ENCODE measurements around the gene ZFAND3. TPM values are rescaled to one million over a fixed set of nuclear protein-coding genes. Genes with fewer than 3 reads are reported as not detected.

Gene ZFAND3
- polyA plus RNA-seq, 1 of the 3 experiments (the other 2 are of a cell fraction): 16.7 TPM

- no peak for TF ChIP-seq CTCF (IDR thresholded peaks at IDR 0.05)
- TF ChIP-seq FOSL2 (IDR thresholded peaks at IDR 0.05; ENCODE audit: borderline replicate concordance, low read depth): no peak
- no peak for TF ChIP-seq EP300 (IDR thresholded peaks at IDR 0.05; ENCODE audit: borderline replicate concordance in 1 of 2, low read depth in 1 of 2, low read length in 1 of 2)
These were observed 16.4 kb downstream of the ZFAND3 start (continued) for GRCh38 chr6:37835923-37836322.

GRCh38 chr6:37838219-37838921, 18.8 kb downstream of the ZFAND3 start:
- Histone ChIP-seq H3K4me1 (ENCODE audit: control insufficient read depth in 1 of 2, insufficient read depth in 2 of 2, low read depth in 1 of 2, low read length in 1 of 2) (no peaks in the 10 kb centered on the region), H3K4me3 (ENCODE audit: low read depth in 2 of 2, low read length in 1 of 2) (no peak overlapping the region), H3K79me2 (ENCODE audit: insufficient read depth) (peaks cover 100% of the 10 kb centered on the region), H3K36me3 (replicated peaks in 1 of 2; ENCODE audit: control insufficient read depth in 1 of 2, insufficient read depth in 2 of 2, low read length in 1 of 2) (peaks cover 0 to 27% of the 10 kb centered on the region in 2 experiments), H2AFZ (ENCODE audit: low read depth) (no peak overlapping the region), H4K20me1 (ENCODE audit: insufficient read depth) (peaks cover 100% of the 10 kb centered on the region), H3K9me3 (peaks cover 4% of the 10 kb centered on the region; the same call in 1 of the 2 replicates), H3K27ac (ENCODE audit: low read depth in 2 of 2, low read length in 1 of 2) (no peak overlapping the region), H3K4me2 (no peak overlapping the region), H3K9me2 (no peaks in the 10 kb centered on the region), H3K9ac (no peak overlapping the region), H3F3A (replicated peaks; ENCODE audit: insufficient read depth) (peaks cover 3% of the 10 kb centered on the region), H3K27me3 (ENCODE audit: insufficient read depth) (no peaks in the 10 kb centered on the region)
- no peak for TF ChIP-seq USF2 (IDR thresholded peaks at IDR 0.05; ENCODE audit: borderline replicate concordance, low read depth, low read length)
- no peak for TF ChIP-seq RAD21 (IDR thresholded peaks at IDR 0.05; ENCODE audit: low read length)
- no peak for TF ChIP-seq YY1 (IDR thresholded peaks at IDR 0.05; ENCODE audit: low read depth)
- ChIA-PET POLR2A (no interaction called here), CTCF (interaction anchor here (0.7 to 0.8 kb wide), 2 partner anchors 10 to 19 kb away, joined by 3 read pairs; partner anchors contain the start of gene ZFAND3)
- WGBS (ENCODE audit: low lambda C conversion rate): 94% methylated on average over 3 of the region's 3 CpGs
- no peak for DNase-seq

GRCh38 chr6:37840143-37840939, 20.8 kb downstream of the ZFAND3 start:
- CTCF ChIA-PET: no interaction called here
- Histone ChIP-seq H3K36me3 (replicated peaks in 1 of 2; ENCODE audit: control insufficient read depth in 1 of 2, insufficient read depth in 2 of 2, low read length in 1 of 2) (peaks cover 0 to 10% of the 10 kb centered on the region in 2 experiments), H3K79me2 (ENCODE audit: insufficient read depth) (peaks cover 100% of the 10 kb centered on the region), H3K4me2 (no peak overlapping the region), H3K4me1 (ENCODE audit: control insufficient read depth in 1 of 2, insufficient read depth in 2 of 2, low read depth in 1 of 2, low read length in 1 of 2) (no peaks in the 10 kb centered on the region), H3F3A (replicated peaks; ENCODE audit: insufficient read depth) (peaks cover 3% of the 10 kb centered on the region), H3K27me3 (ENCODE audit: insufficient read depth) (no peaks in the 10 kb centered on the region), H3K9me3 (no peaks in the 10 kb centered on the region), H3K9ac (no peak overlapping the region), H4K20me1 (ENCODE audit: insufficient read depth) (peaks cover 100% of the 10 kb centered on the region), H3K4me3 (ENCODE audit: low read depth in 2 of 2, low read length in 1 of 2) (no peak overlapping the region), H3K9me2 (no peaks in the 10 kb centered on the region), H2AFZ (ENCODE audit: low read depth) (no peak overlapping the region), H3K27ac (ENCODE audit: low read depth in 2 of 2, low read length in 1 of 2) (no peak overlapping the region)
- POLR2A ChIA-PET: interaction anchor here (0.8 kb wide), 1 partner anchor 9 kb away, joined by 3 read pairs; no protein-coding TSS in a partner anchor
- no peak for DNase-seq
- WGBS (ENCODE audit: low lambda C conversion rate): 95% methylated on average over 8 of the region's 8 CpGs
- TF ChIP-seq MEF2A (IDR thresholded peaks at IDR 0.05; ENCODE audit: borderline replicate concordance, low read depth): no peak
- TF ChIP-seq SMC3 (IDR thresholded peaks at IDR 0.05; ENCODE audit: low read depth, low read length): no peak
- TF ChIP-seq REST (IDR thresholded peaks at IDR 0.05; ENCODE audit: low read depth, low read length): no peak
- no peak for TF ChIP-seq ZBTB33 (IDR thresholded peaks at IDR 0.05; ENCODE audit: borderline replicate concordance, low read depth)
- TF ChIP-seq NRF1 (IDR thresholded peaks at IDR 0.05; ENCODE audit: low read depth, low read length): no peak
- no peak for TF ChIP-seq EZH2phosphoT487 (IDR thresholded peaks at IDR 0.05; ENCODE audit: borderline replicate concordance, low read depth)
- TF ChIP-seq RCOR1 (IDR thresholded peaks at IDR 0.05; ENCODE audit: low read length): no peak
- no peak for TF ChIP-seq RFX5 (IDR thresholded peaks at IDR 0.05; ENCODE audit: low read length)

All from SK-N-SH (cell line).